GM19463 (cell line): ENCODE measurements around the gene RAB1A.
A peak's percentile ranks its signal among the peaks of the same experiment; 100 is the strongest.

Experiments used
- ATAC-seq: cut with Tn5 transposase; IDR thresholded peaks from one replicate; pipeline ENCODE4 v1.9.1; 2021; ENCODE audit warnings: mild to moderate bottlenecking, moderate library complexity; ENCODE audit not compliant: unreplicated experiment

Gene RAB1A

DNA sequence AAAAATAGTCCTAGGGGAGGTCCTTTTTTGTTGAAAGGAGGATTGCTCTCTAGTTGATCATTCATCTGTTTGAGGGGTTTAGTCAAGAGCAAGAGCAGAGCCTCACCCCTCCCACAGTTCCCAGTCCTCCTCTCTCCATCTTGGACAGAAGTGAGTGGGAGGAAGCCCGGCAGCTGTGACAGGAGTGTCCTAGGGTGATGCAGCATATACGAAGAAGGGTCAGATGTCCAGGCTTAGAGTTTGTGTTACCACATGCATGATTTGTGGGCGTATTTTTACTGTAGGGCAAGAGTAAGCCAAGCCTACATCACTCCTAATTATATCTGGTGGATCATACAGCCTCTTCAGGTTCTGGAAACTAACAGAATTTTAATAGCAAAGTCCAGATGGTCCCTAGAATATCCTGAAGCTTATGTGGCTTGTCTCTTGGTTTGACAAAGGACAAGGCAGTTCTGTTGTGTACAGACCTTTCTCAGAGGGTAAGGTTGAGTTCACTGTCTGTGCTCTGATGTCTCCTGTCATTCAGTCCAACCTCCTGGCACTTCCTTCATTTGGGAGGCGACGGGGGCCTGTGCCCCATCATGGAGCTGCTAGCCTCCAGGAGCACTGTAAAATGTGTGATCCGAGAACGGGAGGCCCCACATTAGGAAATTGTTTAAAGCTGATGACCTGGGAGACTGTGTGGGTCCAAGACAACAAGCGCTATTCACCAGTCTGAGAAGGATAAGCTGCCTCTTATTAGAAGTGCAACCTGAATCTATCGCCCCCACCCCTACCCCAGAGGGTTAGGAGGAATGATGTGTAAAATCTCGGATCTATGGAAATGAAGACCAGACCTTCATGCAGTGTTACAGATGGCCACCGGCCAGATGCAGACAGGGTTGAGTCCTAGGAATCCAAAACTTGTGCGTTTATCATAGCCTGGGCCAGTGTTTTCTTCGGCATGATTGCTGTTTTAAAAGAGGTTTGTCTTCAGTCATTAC is 66.8 kb downstream of the RAB1A start:
- ATAC-seq: no peak

- ATAC-seq: no peak
These were observed 68.0 kb downstream of the RAB1A start for GRCh38 chr2:65061910-65062339.

- ATAC-seq: no peak
These were observed 68.6 kb downstream of the RAB1A start for GRCh38 chr2:65061146-65061909.

DNA sequence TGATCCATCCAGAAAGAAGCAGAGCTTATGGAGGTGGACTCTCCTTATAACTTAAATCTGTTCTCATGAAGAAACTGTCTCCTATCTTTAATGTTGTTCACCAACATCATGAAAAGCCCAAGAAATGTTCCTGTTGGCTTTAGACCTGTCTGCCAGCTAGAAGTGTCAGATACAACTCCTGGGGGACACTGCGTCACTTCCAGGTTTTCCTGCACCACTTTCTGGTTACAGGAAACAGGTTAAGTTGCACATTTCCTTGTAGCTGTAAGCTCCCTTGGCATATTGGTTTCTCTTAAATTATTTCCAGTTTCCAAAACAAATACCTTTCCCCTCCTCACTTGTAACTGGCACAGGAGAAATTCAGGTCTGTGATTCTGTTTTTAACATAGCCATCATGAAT is 70.8 kb downstream of the RAB1A start:
- no peak for ATAC-seq

DNA sequence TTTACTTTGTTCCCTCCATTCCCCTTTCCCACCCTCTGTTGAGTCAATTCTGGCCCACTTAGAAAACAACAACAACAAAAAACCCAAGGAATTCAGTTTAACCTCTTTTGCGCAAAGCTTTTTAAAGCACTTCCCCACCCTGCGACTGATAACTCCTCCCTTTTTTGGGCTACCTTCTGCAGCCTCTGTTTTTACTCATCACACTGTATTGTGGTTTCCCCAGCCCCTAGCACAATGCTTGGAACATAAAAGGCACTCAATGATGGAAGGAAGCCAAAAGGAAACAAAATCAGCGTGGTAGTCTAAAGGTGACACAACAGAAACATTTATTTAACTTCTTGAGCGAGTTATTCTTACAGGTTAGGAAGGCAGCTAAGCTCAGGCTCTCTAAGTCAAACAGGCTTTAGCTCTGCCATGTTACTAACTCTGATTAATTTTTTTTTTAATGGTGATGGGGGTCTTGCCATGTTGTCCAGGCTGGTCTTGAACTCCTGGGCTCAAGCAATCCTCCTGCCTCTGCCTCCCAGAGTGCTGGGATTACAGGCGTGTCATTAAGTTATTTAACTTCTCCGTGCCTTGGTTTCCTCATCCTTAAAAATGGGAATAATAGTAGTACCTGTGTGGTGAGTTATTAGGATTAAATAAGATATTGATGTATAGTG is 72.4 kb downstream of the RAB1A start:
- ATAC-seq: peak; percentile 20

DNA sequence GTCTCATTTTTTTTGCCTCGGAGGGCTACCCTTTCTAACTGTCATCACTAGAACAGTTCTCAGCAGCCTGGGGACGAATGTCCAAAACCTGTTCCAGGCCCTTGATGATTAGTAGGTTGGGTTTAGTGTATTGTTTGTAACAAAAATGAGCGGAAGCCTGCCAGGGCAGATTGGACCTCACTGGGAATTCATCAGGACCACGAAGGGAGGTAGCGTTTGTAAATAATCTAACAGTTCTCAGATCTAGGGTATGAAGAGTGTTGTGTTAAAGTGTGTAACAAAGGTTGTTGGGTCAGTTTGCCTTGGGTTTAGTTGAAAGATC is 72.9 kb downstream of the RAB1A start:
- no peak for ATAC-seq

- peak; percentile 77 for ATAC-seq
These were observed 73.5 kb downstream of the RAB1A start, which contains the start of gene CEP68 for GRCh38 chr2:65056215-65057053. Gene CEP68 (plus strand): TSS chr2:65056416. CDS start chr2:65069445, 13,029 bp downstream.

DNA sequence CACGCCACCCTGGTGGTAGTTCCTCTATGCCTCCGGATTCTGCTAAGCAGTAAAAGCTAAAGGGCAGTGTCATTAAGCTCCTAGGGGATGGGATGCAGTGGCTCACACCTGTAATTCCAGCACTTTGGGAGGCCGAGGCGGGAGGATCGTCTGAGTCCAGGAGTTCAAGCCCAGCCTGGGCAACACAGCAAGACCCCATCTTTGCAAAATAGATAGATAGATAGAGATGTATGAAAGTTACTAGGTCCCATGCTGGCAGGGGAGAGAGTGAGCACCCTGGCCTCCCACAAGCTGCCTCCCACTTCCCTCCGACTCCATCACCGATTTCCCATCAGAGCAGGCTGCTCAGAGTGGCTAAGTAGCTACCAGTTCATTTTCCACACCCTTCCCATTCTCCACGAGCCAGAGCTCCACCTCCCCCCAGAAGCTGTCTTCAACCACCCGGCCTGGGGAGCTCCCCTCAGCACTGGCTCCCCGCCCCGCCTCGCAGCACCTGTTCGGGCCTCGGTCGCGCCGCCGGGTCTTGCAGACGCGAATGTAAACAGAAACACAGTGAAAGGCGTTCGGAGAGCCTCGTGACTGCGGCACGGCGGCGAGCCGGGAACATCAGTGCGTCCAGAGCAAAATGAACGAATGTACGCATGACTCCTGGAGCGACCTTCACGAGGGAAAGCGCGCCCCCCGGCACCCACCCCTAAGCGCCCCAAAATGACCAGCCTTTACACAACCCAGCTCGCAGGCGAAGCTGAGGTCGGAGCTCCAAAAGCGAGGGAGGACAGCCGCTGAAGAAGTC is 74.3 kb downstream of the RAB1A start:
- peak; percentile 20 for ATAC-seq

DNA sequence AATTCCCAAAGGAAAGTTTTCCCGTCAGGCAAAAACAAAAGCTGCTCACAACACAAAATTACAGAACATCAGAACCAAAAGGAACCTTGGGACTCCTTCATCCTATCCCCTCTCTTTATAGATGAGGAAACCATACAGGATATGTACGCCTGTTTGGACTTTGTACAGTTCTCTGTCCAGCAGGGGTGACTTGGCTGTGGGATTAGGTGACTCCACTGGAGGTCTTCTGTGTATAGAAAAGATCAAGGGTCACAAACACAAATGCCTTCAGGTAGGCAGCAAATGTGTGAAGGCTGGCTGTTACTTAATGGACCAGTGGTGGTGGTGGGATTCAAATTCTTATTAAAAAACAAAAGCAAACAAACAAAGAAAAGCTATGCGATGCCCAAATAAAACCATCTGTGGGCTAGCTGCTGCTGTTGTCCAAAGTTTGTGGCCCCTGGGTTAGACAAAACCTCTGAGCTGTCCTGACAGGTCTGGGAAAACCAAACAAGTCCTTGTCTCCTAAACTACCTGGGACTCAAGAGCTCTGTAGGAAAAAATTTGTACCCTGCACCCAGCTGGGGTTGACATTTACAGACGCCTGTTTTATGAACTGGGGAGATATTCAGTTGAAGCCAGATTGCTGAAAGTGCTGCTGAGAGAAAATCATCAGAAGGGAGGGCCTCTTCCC is 75.0 kb downstream of the RAB1A start:
- no peak for ATAC-seq

- ATAC-seq: peak; percentile 43
These were observed 76.7 kb downstream of the RAB1A start for GRCh38 chr2:65053199-65053598.

GRCh38 chr2:65050931-65051330 is 79.0 kb downstream of the RAB1A start:
- no peak for ATAC-seq

DNA sequence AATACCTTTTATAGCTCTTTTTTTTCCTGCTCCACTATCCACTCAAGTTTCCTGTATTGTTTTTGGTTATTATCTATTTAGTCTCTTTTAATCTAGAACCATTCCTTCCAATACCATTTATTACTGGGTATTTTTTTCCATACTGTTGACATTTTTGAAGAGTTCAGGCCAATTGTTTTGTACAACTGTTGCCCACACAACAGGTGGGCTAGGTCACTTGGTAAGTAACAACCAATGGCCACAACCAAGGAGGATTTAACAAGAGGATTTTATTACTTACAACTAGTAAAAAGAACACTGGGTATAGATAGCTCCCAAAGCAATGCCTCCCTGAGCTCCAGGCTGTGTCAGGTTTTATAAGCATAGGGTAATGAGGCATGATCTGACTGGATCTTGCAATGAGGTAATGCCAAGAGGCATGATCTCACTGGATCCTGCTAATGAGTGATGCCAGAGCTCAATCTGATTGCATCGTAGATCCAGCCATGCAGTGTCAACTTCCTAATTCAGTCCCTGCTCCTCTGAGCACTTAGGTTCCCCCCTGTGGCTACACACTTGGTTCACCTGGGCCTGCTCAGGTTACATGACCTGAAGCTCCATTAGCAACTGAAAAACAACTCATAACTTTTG is 80.8 kb downstream of the RAB1A start:
- ATAC-seq: no peak

DNA sequence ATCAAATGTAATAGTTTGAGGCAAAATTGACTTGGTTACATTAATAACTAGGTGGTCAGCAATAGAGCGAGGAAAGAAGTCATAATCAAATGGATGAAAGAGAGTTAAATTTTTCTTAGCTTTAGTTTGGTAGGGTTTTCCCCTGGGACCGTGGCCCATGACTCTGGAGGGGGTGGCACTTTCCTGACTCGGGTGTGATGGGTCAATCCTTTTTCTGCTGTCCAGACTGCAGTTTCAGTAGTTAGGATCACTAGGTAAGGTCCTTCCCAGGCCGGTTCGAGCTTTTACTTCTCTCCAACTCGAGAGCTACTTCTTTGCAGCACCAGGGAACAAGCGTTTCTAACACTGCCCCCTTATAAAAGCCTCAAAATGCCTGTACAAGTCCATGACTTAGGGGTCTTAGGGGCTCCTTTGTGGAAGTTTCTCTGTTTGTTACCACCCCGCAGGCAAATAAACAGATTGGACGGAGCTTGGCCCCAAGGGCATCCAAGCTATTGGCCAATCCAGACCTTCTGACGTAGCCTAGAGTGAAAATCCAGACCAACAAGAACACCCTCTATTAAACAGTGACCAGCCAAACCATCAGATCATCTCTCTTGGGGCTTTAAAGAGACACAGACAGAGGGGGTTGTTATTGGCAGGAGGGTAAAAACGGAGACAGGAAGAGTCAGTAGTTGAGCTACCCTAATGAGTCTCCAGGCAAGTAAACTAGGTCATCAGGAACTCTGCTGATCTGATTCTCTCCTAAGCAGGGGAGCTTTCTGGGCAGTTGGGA is 83.1 kb downstream of the RAB1A start:
- no peak for ATAC-seq

GRCh38 chr2:65045651-65046050 is 84.3 kb downstream of the RAB1A start:
- ATAC-seq: no peak

- ATAC-seq: no peak
These were observed 85.7 kb downstream of the RAB1A start for GRCh38 chr2:65044097-65044735.

DNA sequence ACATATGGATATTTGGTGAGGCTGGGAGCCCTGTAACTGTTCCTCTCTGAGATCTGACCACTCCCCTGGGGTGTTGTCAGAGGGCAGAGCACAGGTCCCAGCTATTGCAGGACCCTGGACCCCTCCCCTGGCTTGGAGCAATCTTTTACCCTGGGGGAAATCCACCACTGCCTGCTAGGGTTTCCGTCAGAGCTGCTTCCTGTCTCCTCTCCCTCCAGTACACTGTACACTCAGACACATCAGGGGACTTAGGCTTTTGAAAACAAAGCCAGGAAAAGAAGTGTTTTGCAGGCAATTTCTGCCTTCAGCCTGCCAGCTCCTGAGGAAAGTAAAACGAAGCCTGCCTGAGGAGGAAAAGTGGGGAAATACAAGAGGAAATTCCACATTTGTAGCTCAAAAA is 86.9 kb downstream of the RAB1A start:
- ATAC-seq: no peak
